Measurements from ENCODE around the gene EEF1AKMT3.
A peak's percentile ranks its signal among the peaks of the same experiment; 100 is the strongest.

EEF1AKMT3 gene

DNA sequence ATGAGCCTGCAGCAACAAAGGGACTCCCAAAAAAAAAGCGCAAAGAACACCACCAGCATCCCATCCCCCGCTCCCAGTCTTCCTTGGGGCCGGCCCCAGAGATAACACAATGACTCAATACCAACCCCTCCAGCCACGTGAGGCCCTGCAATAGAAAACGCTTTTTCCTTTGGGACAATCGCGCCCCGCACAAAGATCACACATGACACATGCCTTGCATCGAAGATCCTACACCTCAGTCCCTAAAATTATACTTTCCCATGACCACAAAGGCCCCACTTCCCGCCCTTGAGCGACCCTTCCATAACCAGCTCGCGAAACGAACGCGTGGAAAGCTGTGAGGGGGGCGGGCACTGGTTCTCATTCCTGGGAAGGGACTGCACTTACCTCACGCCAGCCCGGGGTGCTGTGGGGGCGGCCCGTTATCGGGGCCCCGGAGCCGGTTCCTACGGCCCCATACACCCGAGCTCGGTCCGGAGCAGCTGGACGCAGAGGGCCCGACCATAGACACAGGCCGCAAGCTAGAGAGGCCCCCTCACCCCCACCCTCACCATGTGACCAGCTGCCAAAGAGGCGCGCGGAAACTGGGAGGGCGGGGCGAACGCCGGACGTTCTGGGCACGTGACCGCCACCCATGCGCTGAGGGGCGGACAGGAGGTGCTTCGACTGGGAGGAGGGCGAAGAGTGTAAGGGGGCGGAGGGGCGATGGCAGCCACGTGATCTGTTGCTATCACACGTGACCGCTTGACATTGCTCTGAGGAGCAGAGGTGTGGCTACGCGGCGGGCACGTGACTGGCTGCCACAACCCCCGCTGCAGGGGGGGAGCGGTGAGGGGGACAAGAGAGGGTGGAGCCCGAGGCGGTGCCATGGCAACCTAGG, 20.4 kb upstream of the EEF1AKMT3 start, which contains the start of gene CDK4:
Gene CDK4 (minus strand): TSS at position 523 of the 880 bp plus-strand sequence. CDS start 593 bp downstream, outside the sequence.
- DNase-seq = peak; percentile 99

DNA sequence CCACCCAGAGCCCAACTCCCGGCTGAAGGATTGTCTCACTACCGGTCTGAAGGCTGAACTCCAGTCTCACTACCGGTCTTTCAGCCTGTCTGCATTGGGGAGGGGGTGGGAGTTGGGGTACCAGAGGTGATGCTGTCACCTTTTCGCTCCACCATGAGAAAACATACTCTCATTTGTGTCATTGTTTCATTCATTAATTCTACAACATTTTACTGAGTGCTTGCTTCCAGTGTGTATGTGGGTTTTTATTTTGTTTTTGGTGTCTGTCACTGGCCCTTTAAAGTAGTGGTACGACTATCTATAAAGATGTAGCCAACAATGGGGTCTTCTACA, 19.8 kb upstream of the EEF1AKMT3 start:
- no peak for DNase-seq

DNA sequence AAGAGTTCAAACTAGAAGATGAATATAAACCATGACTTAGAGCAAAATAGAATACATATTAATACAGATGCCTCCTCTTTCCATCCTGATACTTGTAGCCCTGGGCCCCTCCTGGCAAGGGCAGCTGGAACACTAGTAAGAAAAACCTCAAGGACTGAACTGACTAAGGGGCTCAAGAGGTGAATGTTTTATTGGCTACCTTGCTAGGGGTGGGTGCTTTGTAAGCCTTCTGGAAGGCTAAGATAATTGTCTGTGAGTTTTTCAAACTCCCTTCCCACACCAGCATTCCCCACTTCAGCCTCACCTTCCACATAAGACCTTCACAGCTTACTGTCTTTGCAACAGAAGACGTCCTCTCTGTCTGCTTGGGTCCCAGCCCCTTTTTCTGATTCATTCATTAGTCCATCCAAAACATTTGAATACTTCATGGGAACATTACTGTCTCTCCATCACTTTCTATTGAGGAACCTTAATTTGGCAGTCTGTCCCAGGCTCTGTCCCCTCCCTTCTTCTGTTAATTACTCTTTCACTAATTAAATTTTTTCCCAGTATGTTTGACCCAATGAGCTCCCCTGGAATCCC, 18.6 kb upstream of the EEF1AKMT3 start:
- DNase-seq = no peak

DNA sequence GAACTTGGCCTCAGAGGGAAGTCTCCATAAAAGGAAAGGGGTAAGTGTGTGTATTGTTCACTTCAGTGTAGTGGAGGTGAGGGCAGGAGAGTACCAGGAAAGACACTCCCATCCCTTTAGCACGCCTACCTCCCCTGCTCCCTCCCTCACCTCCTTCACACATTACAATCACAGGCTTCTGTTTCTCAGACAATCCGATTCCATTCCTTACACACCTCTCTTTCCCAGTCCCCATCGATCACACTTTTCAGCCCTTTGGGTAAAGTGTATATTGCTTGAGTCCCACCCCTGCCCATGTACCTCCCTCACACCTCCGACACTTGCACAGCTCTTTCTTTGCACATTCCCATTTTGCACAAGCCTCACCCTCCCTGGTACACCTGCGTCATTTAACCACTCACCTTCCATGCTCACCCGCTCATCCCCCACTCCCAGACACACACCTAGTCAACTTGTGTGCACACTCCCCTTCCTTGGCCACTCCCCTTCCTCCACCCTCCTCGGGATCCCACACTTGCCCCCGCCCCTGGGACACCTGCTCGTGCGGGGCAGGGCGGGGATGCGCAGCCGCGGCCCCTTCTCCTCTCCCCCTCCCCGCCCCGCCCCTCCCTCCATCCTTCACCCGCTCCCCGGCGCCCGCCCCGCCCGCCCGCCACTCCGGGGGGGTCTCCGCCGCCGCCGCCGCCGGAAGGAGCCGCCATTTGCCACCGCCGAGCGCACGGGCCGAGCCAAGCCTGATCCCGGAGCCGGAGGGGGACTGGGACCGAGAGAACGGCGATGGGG, 17.8 kb upstream of the EEF1AKMT3 start, which contains the start of gene MARCHF9:
Gene MARCHF9 (plus strand): TSS at position 693 of the 783 bp plus-strand sequence. CDS start 426 bp downstream, outside the sequence.
- DNase-seq = peak; percentile 94

DNA sequence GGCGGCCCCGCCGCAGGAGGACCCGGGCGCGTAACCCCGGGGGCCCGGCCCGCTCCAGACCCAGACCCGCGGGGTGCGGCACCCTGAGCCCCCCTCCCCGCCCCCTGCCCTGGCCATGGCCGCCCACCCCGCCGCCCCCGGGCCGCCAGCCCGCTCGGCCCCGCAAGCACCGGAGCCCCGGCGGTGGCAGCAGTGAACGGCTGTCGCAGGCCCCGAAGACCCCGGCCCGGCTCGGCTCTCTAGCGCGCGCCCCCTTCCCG, 17.3 kb upstream of the EEF1AKMT3 start:
- DNase-seq = no peak

DNA sequence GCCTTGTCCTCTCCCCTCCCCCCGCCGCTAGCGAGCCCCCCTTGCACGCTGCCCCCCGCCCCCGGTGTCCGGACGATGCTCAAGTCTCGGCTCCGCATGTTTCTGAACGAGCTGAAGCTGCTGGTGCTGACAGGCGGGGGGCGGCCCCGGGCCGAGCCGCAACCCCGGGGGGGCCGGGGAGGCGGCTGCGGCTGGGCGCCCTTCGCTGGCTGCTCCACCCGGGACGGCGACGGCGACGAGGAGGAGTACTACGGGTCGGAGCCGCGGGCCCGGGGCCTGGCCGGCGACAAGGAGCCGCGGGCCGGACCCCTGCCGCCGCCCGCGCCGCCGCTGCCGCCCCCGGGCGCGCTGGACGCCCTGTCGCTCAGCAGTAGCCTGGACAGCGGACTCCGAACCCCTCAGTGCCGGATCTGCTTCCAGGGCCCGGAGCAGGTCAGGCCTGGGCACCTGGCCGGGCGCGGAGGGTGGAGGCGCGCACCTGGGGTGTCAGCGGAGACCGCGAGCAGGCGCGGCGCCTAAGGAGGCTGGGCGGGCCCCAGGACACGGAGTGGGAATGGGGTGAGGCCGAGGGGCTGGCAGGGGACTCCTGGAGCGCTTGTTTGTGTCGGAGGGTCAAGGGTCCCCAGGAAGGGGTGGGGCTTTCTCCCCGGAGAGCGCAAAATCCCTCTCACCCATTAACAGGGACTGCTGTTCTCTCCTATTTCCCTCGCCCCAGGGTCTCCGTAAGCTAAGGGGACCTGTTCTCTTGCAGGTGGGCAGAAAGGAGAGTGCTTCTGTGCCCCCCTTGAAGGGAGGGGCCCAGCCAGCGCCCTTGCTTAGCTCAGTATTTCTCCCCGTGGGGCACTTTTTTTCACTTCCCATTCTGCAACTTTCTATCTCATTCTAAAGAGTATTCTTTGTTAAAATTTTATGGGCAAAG, 16.7 kb upstream of the EEF1AKMT3 start:
- DNase-seq = peak; percentile 47

DNA sequence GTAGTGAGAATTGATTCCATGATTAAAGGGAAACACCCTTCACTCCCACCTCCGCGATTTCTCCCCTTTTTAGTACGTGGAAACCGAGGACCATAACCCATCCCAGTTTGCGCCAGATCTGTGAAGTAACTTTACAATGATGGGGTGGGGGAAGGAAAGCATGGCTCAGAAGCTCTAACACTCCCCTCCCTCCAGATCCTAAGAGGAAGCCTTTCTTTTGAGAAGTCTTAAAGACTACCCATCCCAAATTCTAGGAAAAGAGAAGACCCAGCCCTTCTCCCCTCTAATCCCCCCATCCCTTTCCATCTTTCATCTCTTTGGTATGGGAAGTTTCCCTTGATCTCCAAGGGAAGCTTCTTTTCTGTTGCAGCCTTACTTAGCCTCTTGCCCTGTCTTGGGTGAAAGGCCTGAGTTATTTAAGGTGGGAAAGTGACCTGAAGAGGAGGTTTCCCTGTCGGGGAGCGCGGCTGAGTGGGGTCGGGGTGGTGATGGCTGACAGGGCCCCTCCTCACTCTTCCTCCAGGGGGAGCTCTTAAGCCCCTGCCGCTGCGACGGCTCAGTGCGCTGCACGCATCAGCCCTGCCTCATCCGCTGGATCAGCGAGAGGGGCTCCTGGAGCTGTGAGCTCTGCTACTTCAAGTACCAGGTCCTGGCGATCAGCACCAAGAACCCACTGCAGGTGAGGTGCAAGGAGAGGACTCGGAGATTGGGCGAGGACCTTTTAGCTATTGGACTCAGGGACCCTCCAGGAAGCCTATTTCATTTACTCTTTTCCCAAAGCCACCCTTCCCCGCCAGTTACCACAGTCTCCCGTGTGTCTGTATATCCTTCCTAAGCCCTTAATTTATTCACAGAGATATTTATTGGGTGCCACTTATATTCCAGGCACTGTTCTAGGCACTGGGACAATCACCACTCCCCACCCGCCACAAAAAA, 15.7 kb upstream of the EEF1AKMT3 start:
- peak; percentile 81 for DNase-seq

DNA sequence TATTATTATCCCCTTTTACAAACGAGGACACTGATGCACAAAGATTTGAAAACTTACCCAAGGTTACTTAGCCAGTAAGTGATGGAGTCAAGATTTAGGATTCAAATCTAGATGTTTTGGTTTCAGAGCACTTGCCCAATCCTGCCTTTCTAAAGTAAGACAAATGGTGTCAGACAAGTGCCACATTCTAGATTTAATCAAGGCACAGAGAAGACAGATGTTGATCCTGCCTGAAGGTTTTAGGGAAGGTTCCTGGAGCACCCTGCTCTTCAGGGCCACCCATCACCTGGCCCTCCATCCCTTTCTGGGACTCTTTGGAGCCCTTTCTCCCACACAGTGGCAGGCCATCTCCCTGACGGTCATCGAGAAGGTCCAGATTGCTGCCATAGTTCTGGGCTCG, 14.6 kb upstream of the EEF1AKMT3 start:
- no peak for DNase-seq

DNA sequence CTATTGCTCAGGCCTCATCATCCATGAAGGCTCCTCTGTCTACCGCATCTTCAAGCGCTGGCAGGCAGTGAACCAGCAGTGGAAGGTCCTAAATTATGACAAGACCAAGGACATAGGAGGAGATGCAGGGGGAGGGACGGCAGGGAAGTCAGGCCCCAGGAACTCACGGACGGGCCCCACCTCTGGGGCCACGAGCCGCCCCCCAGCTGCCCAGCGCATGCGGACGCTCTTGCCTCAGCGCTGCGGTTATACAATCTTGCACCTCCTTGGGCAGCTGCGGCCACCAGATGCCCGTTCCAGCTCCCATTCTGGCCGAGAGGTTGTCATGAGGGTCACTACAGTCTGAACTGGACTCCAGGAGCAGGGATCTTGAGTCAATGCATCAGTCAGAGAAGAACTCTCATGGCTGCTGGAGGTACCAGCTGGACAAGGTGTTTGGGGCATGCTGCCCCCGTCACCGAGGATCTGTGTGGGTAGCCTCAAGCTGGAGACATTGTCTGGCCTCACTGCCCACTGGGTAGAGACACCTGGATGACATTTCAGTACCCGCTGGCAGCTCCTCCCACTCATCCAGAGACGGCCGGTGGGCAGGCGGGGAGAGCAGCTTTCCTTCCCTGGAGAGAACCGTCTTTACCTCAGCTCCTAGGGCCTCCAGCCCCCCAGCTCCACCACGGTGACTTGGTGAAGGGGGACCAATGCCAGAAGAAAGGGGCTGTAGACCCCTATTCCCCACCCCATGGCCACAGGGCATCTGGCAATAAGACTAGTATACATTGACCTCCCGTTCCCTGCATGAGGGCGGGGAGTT, 13.7 kb upstream of the EEF1AKMT3 start:
- no peak for DNase-seq

DNA sequence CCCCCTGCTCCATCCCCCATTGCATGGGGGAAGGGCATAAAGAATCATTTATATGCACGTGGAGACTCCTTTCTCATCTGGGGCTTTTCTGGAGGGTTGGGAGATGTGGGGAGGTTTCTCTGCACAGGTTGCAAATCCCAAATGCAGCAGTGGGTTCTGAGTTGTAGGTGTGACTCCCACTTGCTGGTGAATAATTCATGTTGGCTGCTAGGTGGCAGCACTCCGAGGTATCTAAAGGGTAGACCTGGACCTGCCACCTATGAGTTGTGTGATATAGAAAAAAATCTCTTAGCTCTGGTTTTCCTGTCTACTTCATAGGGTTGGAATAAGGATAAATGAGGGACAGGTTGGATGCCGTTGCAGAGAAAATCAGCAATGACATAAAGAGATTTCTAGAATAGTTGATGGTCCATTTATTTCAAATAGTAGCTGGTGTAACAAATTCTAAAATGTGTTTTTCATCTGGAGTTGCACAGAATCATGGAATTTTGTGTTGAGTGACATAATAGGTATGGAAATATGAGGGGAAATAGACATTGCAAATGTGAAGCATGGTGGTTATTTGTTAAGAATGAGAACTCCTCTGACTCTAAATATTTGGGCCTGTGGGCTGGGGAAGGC, 12.9 kb upstream of the EEF1AKMT3 start:
- DNase-seq = peak; percentile 53

DNA sequence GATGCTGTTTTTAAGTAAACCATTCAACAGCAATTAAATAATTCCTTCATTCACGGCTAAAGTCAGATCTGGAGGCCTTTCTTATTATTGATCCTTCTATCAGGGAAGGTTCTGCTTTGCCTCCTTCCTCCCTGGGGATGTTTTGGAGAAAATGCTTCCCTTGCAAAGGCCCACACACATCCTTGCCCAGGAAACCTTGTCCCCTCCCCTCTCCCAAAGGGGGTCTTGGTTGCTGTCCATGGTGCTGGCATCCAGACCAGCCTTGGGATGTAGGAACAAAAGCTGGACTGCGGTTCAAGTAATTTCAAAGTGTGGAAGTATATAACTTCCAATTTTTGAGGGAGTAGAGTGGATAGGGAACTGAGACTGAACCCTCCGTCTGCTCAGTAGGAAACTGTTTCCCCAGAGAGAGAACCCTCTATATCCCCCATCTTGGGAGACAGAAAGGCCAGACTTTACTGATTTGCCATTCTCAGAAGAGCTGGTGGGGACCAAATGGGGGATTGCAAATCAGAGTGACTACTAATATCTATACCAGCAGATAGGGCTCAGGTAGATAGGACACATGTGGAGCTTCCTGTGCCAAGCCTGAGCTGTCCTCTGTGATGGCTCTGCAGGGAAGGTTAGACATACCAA, 11.9 kb upstream of the EEF1AKMT3 start:
- DNase-seq = no peak

DNA sequence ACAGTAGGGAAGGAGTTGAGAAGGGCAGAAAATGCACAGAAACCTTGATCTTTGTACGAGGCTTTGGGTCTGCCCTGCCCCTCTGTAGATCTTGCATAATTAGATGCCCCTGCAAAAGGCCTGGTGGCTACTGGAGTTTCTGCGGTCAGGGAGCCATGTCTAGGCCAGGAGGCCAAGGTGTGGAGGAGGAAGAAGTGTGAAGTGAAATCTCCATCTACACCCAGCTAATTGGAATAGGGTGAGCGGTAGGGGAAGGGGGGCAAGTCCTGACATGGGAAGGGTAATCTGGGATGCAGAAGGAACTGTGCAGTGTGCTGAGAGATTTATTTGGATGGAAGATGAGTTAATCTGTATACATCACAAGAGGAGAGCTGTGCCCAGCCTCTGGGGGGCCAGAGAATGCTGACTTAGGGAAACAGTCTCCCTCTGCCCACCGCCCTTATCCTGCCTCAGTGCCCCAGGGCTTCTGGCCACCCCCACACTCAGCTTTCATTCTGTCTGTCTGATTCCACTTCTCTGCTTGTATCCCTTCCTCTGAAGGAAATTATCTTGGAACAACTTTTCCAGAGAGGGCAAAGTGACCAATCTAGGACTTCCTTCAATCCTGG, 10.9 kb upstream of the EEF1AKMT3 start:
- DNase-seq = no peak

DNA sequence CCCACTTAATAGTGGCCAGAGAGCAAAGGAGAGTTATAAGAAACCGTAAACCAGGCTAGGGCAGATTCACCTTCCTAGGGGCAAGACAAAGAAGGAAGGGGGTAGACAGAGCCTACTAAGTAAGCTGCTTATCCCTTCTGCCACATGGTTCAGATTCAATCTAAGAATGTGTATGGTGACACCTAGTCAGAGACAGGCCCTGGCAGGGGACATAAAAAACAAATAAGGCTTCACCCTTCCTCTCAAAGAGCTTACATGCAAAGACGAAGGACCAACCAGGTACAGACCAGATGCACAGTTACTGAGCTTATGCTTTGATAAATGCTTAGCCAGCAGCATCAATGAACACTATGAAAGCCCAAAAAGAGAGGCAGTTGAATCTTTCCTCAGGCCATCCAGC, 10.0 kb upstream of the EEF1AKMT3 start:
- no peak for DNase-seq

DNA sequence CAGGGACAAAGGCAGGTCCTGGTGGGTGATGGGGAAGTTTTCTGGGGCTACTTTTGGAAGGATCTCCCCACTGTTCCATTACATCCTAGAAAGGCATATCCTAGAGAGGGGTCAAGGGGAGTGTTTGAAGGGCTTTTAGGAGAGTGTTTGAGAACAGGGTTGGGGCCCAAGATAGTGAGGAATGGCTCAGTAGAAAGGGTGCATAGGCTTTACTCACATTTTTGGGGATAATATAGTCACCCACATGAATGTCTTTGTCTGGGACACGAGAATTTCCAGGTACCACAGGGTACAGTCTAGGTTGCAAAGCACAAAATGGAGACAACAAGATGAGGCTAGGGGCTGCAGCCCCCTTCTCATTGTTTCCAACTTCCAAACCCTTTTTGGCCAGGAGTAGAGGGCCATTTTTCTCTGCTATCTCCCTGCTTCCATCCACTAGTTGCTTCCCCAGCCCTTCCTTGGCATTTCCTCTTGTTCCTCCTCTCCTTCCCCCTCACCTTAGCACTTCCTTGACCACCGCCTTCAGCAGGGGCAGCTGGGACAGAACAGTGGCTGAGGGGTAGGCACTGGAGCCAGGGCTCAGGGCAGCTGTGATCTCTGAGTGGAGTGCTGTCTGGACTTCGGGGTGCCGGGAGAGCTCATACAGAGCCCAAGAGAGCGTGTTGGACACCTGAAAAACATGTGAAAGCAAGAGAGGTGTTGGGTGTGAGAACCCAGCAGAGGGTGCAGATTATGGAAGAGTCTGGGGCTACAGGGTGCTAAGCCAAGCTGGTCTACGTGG, 8.3 kb upstream of the EEF1AKMT3 start:
- no peak for DNase-seq

DNA sequence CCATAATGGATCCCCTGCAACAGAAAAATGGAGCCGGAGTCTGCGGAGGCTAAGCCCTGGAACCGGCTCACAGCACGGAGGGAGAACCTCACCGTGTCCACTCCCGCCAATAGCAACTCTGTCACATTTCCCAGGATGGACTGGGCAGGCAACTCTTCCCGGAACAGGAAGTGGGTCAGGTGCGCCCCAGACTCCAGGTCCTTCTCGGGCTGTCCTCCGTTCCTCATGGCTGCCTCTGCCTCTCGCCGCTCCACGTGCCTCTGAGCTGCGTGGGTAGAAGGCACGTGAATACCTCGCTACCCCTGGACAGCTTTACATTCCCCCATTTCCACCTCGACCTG, 7.8 kb upstream of the EEF1AKMT3 start:
- DNase-seq = peak; percentile 57

DNA sequence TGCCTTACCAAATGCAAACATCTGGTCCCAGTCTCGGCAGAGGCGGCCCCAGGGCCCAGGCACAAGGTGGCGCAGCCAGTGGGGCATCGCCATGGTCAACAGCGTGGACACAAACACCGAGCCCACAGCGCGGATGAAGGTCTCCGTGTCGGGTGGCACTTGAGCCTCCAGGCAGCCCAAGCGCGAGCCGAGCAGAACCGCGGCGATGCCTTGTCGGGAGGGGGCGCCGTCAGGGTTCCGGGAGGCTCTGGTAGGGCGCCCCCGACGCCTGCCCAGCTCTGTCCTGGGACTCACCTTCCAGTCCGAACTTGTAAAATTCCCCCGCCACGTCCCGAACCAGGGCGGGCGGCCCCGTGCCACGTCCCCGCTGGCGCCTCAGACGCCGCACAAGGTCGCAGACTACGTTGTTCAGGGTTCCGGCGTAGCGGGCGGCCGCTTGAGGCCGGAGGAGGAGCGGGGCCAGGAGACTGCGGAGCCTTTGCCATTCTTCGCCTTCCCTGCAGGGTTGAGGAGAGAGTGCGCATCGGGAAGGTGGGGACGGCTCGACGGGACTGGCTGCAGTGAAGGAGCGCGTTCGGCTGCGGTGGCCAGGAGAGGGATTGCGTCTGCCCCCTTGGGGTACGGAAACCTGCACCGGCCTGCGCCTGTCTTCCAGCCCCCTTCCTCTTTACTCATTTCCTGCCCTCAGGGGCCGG, 7.3 kb upstream of the EEF1AKMT3 start:
- DNase-seq = peak; percentile 80

DNA sequence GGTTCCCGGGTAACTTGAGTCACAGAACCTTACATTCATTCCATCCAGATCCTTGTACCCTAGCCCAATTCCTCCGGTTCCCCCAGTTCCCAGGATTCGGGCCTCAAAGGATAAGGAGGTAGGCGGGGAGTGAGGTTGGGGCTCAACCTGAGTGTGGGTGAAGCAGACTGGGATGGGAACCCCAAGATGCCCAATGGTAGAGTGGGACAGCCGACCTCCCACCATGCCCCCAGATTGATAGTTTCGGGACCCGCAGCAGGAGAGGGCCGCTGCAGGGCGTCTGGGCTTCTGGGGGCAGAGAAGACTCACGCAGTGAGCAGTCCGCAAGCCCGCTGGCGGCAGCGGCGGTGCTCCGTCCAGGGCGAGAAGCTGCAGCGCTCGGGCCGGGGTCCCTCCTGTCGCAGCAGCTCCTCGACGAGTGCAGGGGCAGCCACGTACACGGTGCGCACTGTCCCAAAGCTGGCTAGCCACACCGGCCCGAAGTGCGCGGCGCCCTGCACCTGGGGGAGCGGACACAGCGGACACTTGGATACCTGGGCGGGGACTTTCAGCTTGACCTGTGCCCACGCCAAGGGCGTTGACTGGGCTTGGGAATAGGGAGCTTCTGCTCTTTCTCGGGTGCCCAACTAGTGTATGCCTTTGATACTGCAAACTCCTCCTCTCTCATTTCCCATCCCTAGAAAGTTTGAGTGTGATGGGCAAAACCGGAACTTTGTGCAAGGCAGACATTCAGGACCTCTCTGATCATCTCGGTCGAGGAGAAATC, 6.5 kb upstream of the EEF1AKMT3 start:
- DNase-seq = peak; percentile 43
